ENCODE data around the gene LURAP1L.

DNA sequence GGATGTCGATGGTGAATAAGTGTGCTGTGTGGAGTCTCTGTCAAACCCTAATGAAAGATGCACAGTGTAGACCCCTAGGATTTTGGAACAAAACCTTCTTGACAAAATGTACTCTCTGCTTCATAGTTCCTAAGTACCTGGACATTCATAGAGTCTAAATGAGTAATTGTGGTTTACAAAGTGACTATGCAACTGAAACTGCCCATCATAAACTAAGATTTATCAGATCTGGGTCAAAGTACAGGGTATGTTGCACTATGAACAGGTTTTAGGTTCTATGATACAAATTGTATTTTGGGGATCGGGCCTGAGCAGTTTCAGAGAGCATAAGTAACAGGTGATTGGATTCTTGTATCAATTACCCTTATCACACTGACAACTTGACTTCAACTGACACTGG is 79.4 kb downstream of the LURAP1L start:
- TF ChIP-seq, protein P1, sequence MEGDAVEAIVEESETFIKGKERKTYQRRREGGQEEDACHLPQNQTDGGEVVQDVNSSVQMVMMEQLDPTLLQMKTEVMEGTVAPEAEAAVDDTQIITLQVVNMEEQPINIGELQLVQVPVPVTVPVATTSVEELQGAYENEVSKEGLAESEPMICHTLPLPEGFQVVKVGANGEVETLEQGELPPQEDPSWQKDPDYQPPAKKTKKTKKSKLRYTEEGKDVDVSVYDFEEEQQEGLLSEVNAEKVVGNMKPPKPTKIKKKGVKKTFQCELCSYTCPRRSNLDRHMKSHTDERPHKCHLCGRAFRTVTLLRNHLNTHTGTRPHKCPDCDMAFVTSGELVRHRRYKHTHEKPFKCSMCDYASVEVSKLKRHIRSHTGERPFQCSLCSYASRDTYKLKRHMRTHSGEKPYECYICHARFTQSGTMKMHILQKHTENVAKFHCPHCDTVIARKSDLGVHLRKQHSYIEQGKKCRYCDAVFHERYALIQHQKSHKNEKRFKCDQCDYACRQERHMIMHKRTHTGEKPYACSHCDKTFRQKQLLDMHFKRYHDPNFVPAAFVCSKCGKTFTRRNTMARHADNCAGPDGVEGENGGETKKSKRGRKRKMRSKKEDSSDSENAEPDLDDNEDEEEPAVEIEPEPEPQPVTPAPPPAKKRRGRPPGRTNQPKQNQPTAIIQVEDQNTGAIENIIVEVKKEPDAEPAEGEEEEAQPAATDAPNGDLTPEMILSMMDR (IDR thresholded peaks at IDR 0.05), result no peak
- no peak for TF ChIP-seq POLR2A (IDR thresholded peaks at IDR 0.05)
